Measurements from ENCODE around the gene FAM177A1. TPM values are rescaled to one million over a fixed set of nuclear protein-coding genes. Genes with fewer than 3 reads are reported as not detected.

Gene FAM177A1, protein sequence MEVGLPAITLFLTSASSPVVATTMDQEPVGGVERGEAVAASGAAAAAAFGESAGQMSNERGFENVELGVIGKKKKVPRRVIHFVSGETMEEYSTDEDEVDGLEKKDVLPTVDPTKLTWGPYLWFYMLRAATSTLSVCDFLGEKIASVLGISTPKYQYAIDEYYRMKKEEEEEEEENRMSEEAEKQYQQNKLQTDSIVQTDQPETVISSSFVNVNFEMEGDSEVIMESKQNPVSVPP
- polyA plus RNA-seq (2013, experiment 1 of 4), result 33.3 TPM
- 31.7 TPM for polyA plus RNA-seq (2013, experiment 2 of 4)
- 32.4 TPM for polyA plus RNA-seq (2013, experiment 3 of 4)
- 34.5 TPM for polyA plus RNA-seq (2013, experiment 4 of 4)

DNA sequence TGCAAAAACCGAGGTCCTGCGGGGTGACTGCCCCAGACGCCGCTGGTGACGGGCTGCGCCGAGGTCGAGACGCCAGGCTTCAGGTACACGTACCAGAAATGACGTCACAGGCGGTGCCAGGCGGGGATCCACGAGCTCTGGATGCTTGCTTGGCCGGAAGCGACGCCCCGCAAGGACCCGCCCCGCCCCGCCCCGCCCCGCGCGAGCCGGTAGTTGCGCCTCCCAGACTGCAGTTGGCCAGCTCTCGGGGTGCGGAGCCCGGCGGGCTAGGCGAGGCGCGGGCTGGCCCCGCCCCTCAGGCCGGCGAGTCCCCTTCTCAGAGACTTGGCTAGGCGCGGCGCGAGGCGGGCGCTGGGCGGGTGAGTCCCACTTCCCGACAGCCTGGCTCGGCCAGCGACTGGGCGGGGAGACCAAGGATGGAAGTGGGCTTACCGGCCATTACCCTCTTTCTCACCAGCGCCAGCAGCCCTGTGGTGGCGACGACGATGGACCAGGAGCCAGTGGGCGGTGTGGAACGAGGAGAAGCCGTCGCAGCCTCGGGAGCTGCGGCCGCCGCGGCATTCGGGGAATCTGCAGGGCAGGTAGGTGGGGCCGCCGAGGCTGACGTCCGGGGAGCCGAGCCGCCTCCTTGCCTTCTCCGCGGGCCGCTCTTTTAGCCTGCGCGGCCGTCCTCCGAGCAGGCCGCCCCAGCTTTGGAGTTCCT is at the start of gene FAM177A1:
Gene FAM177A1, plus strand, starts transcription at position 225 of the 703 bp plus-strand sequence. Its CDS starts 192 bp downstream, at position 417.
- peak within 1 kb of the TSS; percentile 94 for H3K4me3 ChIP-seq (ENCODE audit: insufficient read depth, low read depth, low read length)
- no peaks in the 10 kb centered on the region for H3K4me1 ChIP-seq (ENCODE audit: control insufficient read depth, insufficient read depth, low read length)
- H3K27me3 ChIP-seq (ENCODE audit: control insufficient read depth, insufficient read depth, low read length, poor library complexity, severe bottlenecking), result no peaks in the 10 kb centered on the region
- 0% methylated on average over 77 of the region's 77 CpGs for WGBS, 2 experiments
- peak within 1 kb of the TSS; percentile 69 for H3K27ac ChIP-seq (ENCODE audit: insufficient read depth, low read depth, low read length, poor library complexity, severe bottlenecking)
- no peaks in the 10 kb centered on the region for H3K36me3 ChIP-seq (ENCODE audit: control insufficient read depth, insufficient read depth, low read length)
- H3K9me3 ChIP-seq (ENCODE audit: control insufficient read depth, low read length), result no peaks in the 10 kb centered on the region

DNA sequence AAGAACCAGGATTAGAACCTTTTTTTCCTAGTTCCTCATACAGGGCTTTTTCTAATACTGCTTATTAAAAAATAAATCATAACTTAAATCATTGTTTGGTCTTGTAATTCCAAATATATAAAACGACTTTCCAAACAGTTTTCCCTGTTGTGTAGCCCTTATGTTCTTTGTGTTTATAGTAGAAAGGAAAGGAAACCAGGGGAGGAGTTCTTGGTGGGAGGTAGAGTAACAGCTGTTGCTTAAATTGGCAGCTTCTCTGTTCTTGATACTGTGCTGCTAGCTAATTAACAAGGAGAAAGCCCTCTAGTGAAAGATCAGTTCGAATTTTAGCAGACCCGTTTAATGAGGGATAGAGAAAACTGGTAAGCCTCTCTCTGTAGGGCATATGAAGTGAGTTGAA is 48.3 kb upstream of the FAM177A1 start:
- Histone ChIP-seq H3K4me3 (ENCODE audit: insufficient read depth, low read depth, low read length) (no peak overlapping the region), H3K4me1 (ENCODE audit: control insufficient read depth, insufficient read depth, low read length) (no peaks in the 10 kb centered on the region), H3K27me3 (ENCODE audit: control insufficient read depth, insufficient read depth, low read length, poor library complexity, severe bottlenecking) (no peaks in the 10 kb centered on the region), H3K27ac (ENCODE audit: insufficient read depth, low read depth, low read length, poor library complexity, severe bottlenecking) (no peak overlapping the region), H3K9me3 (ENCODE audit: control insufficient read depth, low read length) (no peaks in the 10 kb centered on the region), H3K36me3 (ENCODE audit: control insufficient read depth, insufficient read depth, low read length) (no peaks in the 10 kb centered on the region)
- 28 to 30% methylated on average over 3 of the region's 3 CpGs for WGBS, 2 experiments

DNA sequence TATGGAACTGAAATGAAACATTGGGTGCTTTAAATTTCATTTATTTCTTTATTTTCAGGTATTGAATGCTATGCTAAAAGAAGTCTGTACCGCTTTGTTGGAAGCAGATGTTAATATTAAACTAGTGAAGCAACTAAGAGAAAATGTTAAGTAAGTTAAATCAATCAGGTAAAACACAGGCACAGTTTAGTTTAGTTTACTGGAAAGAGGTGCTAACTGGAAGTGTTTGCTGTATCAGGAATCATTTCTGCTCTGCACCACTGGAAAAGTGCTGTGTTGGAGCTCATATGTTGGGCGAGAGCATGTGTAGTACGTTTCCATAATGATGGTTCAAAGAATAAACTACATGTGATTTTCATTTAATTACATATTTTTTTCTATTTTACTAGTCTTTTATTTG is 46.6 kb upstream of the FAM177A1 start:
- no peaks in the 10 kb centered on the region for H3K27me3 ChIP-seq (ENCODE audit: control insufficient read depth, insufficient read depth, low read length, poor library complexity, severe bottlenecking)
- H3K27ac ChIP-seq (ENCODE audit: insufficient read depth, low read depth, low read length, poor library complexity, severe bottlenecking), result no peak overlapping the region
- WGBS, 2 experiments, result 87 to 94% methylated on average over 1 to 3 of the region's 3 CpGs
- H3K36me3 ChIP-seq (ENCODE audit: control insufficient read depth, insufficient read depth, low read length), result no peaks in the 10 kb centered on the region
- no peaks in the 10 kb centered on the region for H3K4me1 ChIP-seq (ENCODE audit: control insufficient read depth, insufficient read depth, low read length)
- H3K4me3 ChIP-seq (ENCODE audit: insufficient read depth, low read depth, low read length), result no peak overlapping the region
- no peaks in the 10 kb centered on the region for H3K9me3 ChIP-seq (ENCODE audit: control insufficient read depth, low read length)

DNA sequence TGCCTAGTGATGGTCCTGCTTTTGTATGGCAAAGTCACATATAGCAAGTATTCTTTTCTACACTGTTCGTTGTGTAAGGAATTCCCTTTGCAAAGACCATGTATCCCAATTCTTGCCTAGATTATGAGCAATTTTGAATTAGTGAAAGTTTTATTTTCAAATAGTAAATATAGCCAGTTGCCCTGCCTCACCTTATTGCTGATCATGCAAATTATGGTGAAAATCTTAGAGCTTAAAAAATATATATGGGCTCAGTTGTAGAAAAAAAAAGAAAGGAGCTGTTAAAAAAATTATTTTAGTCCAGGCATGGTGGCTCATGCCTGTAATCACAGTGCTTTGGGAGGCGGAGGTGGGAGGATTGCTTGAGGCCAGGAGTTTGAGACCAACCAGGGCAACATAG is 44.5 kb upstream of the FAM177A1 start:
- no peaks in the 10 kb centered on the region for H3K9me3 ChIP-seq (ENCODE audit: control insufficient read depth, low read length)
- 91 to 100% methylated on average over 2 of the region's 2 CpGs for WGBS, 2 experiments
- H3K4me3 ChIP-seq (ENCODE audit: insufficient read depth, low read depth, low read length), result no peak overlapping the region
- no peaks in the 10 kb centered on the region for H3K4me1 ChIP-seq (ENCODE audit: control insufficient read depth, insufficient read depth, low read length)
- no peaks in the 10 kb centered on the region for H3K27me3 ChIP-seq (ENCODE audit: control insufficient read depth, insufficient read depth, low read length, poor library complexity, severe bottlenecking)
- no peaks in the 10 kb centered on the region for H3K36me3 ChIP-seq (ENCODE audit: control insufficient read depth, insufficient read depth, low read length)
- no peak overlapping the region for H3K27ac ChIP-seq (ENCODE audit: insufficient read depth, low read depth, low read length, poor library complexity, severe bottlenecking)

DNA sequence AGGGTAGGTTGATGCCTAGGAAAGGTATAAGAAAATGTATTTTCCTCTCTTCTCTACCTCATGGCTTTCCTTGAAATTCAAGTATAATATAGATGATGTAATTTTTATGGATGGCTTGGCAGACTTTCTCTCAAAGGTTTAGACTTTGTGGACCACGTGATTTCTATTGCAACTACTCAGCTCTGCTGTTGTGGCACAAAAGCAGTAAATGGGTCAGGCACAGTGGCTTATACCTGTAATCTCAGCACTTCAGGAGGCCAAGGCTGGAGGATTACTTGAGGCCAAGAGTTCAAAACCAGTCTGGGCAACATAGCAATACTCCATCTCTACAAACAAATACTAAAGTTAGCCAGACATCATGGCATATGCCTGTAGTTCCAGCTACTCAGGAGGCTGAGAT is 41.2 kb upstream of the FAM177A1 start:
- WGBS, 2 experiments, result 89 to 95% methylated on average over 1 of the region's 1 CpG
- H3K36me3 ChIP-seq (ENCODE audit: control insufficient read depth, insufficient read depth, low read length), result peaks cover 2% of the 10 kb centered on the region
- H3K27me3 ChIP-seq (ENCODE audit: control insufficient read depth, insufficient read depth, low read length, poor library complexity, severe bottlenecking), result no peaks in the 10 kb centered on the region
- H3K4me1 ChIP-seq (ENCODE audit: control insufficient read depth, insufficient read depth, low read length), result no peaks in the 10 kb centered on the region
- no peaks in the 10 kb centered on the region for H3K9me3 ChIP-seq (ENCODE audit: control insufficient read depth, low read length)
- H3K27ac ChIP-seq (ENCODE audit: insufficient read depth, low read depth, low read length, poor library complexity, severe bottlenecking), result no peak overlapping the region
- H3K4me3 ChIP-seq (ENCODE audit: insufficient read depth, low read depth, low read length), result no peak overlapping the region

DNA sequence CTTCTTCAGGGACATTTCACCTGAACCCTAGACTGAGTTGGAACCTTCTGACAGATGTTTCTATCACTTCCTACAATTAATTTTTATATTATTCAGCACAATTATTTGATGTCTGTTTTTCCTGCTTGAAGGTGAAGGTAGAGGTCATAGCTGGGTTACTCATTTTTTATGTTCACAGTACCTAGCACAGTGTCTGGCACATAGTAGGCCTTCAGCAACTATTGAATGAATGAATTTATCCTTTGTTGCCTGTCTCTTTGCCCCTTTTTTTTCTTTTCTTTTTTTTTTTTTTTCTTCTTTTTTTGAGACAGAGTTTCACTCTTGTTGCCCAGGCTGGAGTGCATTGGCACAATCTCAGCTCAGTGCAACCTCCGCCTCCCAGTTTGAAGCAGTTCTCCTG is 29.5 kb upstream of the FAM177A1 start:
- WGBS, 2 experiments, result 88 to 96% methylated on average over 1 of the region's 1 CpG
- Histone ChIP-seq H3K27me3 (ENCODE audit: control insufficient read depth, insufficient read depth, low read length, poor library complexity, severe bottlenecking) (no peaks in the 10 kb centered on the region), H3K27ac (ENCODE audit: insufficient read depth, low read depth, low read length, poor library complexity, severe bottlenecking) (no peak overlapping the region), H3K9me3 (ENCODE audit: control insufficient read depth, low read length) (no peaks in the 10 kb centered on the region), H3K36me3 (ENCODE audit: control insufficient read depth, insufficient read depth, low read length) (peaks cover 21% of the 10 kb centered on the region), H3K4me3 (ENCODE audit: insufficient read depth, low read depth, low read length) (no peak overlapping the region), H3K4me1 (ENCODE audit: control insufficient read depth, insufficient read depth, low read length) (no peaks in the 10 kb centered on the region)

DNA sequence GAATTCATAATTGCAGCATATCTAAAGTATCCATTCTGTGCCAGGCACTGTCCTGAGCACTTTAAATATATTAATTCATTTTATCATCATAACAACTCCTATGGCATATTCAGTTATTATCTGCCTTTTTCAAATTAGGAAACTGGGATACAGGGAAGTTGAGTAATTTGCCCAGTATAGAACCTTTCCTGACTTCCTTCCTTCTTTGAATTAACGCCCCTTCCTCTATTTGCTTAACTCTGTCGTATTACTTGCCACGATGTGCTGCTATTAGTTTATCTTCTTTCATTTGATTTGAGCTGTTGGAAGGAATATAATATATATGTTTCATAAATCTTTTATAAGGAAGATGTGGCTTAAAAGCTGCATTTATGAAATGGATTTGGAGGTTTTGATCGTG is 25.4 kb upstream of the FAM177A1 start:
- Histone ChIP-seq H3K27ac (ENCODE audit: insufficient read depth, low read depth, low read length, poor library complexity, severe bottlenecking) (no peak overlapping the region), H3K27me3 (ENCODE audit: control insufficient read depth, insufficient read depth, low read length, poor library complexity, severe bottlenecking) (no peaks in the 10 kb centered on the region)

DNA sequence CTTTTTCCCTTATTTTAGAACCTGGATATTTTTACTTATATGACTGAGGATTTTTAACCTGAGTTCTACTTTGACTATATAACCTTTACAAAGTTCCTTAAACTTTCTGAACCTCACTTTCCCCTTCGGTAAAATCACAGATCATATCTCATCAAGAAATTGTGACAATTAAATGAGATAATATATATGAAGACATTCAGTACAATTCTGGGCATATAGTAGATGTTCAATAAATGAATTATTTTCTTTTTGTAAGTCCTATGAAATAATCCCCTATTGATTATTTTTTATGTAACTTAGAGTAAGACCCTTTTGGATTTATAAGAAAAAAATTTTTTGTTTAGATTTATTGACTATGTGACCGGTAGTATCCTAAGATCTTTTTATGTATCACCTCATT is 17.6 kb upstream of the FAM177A1 start:
- Histone ChIP-seq H3K9me3 (ENCODE audit: control insufficient read depth, low read length) (no peaks in the 10 kb centered on the region), H3K27ac (ENCODE audit: insufficient read depth, low read depth, low read length, poor library complexity, severe bottlenecking) (no peak overlapping the region), H3K4me1 (ENCODE audit: control insufficient read depth, insufficient read depth, low read length) (no peaks in the 10 kb centered on the region), H3K27me3 (ENCODE audit: control insufficient read depth, insufficient read depth, low read length, poor library complexity, severe bottlenecking) (no peaks in the 10 kb centered on the region), H3K4me3 (ENCODE audit: insufficient read depth, low read depth, low read length) (no peak overlapping the region), H3K36me3 (ENCODE audit: control insufficient read depth, insufficient read depth, low read length) (peaks cover 22% of the 10 kb centered on the region)
- 100% methylated on average over 1 of the region's 2 CpGs; no CpG with 5 or more reads in 1 of the 2 experiments for WGBS, 2 experiments

More for the DNA sequence above, 25.4 kb upstream of the FAM177A1 start:
- Histone ChIP-seq H3K4me1 (ENCODE audit: control insufficient read depth, insufficient read depth, low read length) (no peaks in the 10 kb centered on the region), H3K9me3 (ENCODE audit: control insufficient read depth, low read length) (no peaks in the 10 kb centered on the region), H3K36me3 (ENCODE audit: control insufficient read depth, insufficient read depth, low read length) (peaks cover 10% of the 10 kb centered on the region), H3K4me3 (ENCODE audit: insufficient read depth, low read depth, low read length) (no peak overlapping the region)
- WGBS, 2 experiments, result 95 to 96% methylated on average over 2 to 4 of the region's 4 CpGs

DNA sequence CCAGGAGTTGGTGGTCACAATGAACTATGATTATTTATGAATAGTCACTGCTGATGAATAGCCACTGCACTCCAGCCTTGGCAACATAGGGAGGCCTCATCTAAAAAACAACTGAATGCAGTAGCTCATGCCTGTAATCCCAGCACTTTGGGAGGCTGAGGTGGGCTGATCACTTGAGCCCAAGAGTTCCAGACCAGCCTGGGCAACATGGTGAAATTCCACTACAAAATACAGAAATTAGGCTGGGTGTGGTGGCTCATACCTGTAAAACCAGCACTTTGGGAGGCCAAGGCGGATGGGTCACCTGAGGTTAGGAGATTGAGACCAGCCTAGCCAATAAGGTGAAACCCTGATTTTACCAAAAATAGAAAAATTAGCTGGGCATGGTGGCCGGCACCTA is 13.5 kb upstream of the FAM177A1 start:
- WGBS, 2 experiments, result 93 to 97% methylated on average over 2 of the region's 2 CpGs
- no peak overlapping the region for H3K27ac ChIP-seq (ENCODE audit: insufficient read depth, low read depth, low read length, poor library complexity, severe bottlenecking)

DNA sequence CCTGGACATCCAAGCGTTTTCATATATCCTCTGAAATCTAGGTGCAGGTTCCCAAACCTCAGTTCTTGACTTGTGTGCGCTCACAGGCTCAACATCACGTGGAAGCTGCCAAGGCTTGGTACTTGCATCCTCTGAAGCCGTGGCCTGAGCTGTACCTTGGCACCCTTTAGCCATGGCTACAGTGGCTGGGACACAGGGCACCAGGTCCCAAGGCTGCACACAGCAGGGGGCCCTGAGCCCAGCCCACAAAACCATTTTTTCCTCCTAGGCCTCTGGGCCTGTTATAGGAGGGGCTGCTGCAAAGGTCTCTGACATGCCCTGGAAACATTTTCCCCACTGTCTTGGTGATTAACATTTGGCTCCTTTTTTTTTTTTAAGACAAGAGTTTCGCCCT is 11.6 kb upstream of the FAM177A1 start:
- Histone ChIP-seq H3K9me3 (ENCODE audit: control insufficient read depth, low read length) (no peaks in the 10 kb centered on the region), H3K4me3 (ENCODE audit: insufficient read depth, low read depth, low read length) (no peak overlapping the region), H3K27me3 (ENCODE audit: control insufficient read depth, insufficient read depth, low read length, poor library complexity, severe bottlenecking) (no peaks in the 10 kb centered on the region), H3K4me1 (ENCODE audit: control insufficient read depth, insufficient read depth, low read length) (no peaks in the 10 kb centered on the region), H3K27ac (ENCODE audit: insufficient read depth, low read depth, low read length, poor library complexity, severe bottlenecking) (no peak overlapping the region), H3K36me3 (ENCODE audit: control insufficient read depth, insufficient read depth, low read length) (peaks cover 8% of the 10 kb centered on the region)
- 76 to 79% methylated on average over 5 of the region's 5 CpGs for WGBS, 2 experiments

More for the DNA sequence above, 13.5 kb upstream of the FAM177A1 start:
- H3K4me1 ChIP-seq (ENCODE audit: control insufficient read depth, insufficient read depth, low read length), result no peaks in the 10 kb centered on the region
- no peaks in the 10 kb centered on the region for H3K9me3 ChIP-seq (ENCODE audit: control insufficient read depth, low read length)
- H3K27me3 ChIP-seq (ENCODE audit: control insufficient read depth, insufficient read depth, low read length, poor library complexity, severe bottlenecking), result no peaks in the 10 kb centered on the region
- peaks cover 22% of the 10 kb centered on the region for H3K36me3 ChIP-seq (ENCODE audit: control insufficient read depth, insufficient read depth, low read length)
- no peak overlapping the region for H3K4me3 ChIP-seq (ENCODE audit: insufficient read depth, low read depth, low read length)

Data from ectodermal cell (in vitro differentiated cells).